ENCODE results near the gene CENPA. TPM values are rescaled to one million over a fixed set of nuclear protein-coding genes. Genes with fewer than 3 reads are reported as not detected.

Gene CENPA
- total RNA-seq, 2 donors from 2014 or later = not detected

DNA sequence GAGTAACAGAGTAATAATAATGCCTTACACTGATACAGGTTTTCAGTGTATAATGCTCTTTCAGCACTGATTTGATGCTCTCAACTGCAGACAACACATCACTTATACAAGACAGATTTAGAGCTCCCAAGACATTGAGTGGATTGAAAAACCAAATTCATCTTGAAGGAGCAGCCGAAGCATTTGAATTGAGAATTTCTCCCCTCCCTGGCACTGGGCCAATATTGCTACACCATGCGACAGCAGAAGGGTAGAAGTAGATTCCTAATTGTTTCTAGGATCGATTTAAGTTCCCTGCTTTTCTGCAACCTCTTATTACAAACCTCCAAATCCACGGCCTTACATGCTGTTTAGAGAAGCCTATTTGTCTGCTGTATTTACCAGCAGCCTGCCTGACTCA, 15.5 kb downstream of the CENPA start:
- Histone ChIP-seq H3K4me3 (no peak overlapping the region), H3K9me3 (no peaks in the 10 kb centered on the region), H3K27me3 (replicated peaks; ENCODE audit: insufficient read depth) (no peaks in the 10 kb centered on the region), H3K4me1 (ENCODE audit: control insufficient read depth in 1 of 2, low read depth in 2 of 2) (no peaks in the 10 kb centered on the region), H3K27ac (no peak overlapping the region), H3K36me3 (no peaks in the 10 kb centered on the region)
- DNase-seq (ENCODE audit: low spot score) (no peak), ATAC-seq (ENCODE audit: insufficient number of reproducible peaks, low FRiP score, low read depth) (no peak)
- TF ChIP-seq, protein P1, sequence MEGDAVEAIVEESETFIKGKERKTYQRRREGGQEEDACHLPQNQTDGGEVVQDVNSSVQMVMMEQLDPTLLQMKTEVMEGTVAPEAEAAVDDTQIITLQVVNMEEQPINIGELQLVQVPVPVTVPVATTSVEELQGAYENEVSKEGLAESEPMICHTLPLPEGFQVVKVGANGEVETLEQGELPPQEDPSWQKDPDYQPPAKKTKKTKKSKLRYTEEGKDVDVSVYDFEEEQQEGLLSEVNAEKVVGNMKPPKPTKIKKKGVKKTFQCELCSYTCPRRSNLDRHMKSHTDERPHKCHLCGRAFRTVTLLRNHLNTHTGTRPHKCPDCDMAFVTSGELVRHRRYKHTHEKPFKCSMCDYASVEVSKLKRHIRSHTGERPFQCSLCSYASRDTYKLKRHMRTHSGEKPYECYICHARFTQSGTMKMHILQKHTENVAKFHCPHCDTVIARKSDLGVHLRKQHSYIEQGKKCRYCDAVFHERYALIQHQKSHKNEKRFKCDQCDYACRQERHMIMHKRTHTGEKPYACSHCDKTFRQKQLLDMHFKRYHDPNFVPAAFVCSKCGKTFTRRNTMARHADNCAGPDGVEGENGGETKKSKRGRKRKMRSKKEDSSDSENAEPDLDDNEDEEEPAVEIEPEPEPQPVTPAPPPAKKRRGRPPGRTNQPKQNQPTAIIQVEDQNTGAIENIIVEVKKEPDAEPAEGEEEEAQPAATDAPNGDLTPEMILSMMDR (IDR thresholded peaks at IDR 0.05) = no peak

DNA sequence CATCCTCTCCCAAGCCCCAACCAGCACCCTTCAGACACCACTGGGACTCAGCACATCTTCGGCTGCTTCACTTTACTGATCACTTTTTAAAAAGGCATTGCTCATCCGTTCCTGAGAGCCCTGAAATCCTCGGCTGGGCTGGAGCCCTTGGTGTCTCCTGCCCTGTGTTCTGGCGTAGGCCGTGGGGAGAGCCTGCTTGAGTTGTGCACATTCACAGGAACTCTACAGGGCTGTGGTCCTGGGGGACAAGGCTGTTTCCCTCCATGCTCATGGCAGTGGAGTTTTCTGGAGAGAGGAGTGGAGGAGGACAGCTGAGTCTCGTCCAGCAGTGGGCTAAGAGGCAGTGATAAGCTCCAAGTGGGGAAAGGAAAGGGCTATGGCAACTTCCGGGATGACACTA, 15.9 kb downstream of the CENPA start:
- H3K4me3 ChIP-seq = no peak overlapping the region
- H3K9me3 ChIP-seq = no peaks in the 10 kb centered on the region
- DNase-seq (ENCODE audit: low spot score) = no peak
- H3K27ac ChIP-seq = no peak overlapping the region
- TF ChIP-seq, protein P1 (IDR thresholded peaks at IDR 0.05) = no peak
- no peaks in the 10 kb centered on the region for H3K4me1 ChIP-seq (ENCODE audit: control insufficient read depth in 1 of 2, low read depth in 2 of 2)
- no peak for ATAC-seq (ENCODE audit: insufficient number of reproducible peaks, low FRiP score, low read depth)
- H3K36me3 ChIP-seq = no peaks in the 10 kb centered on the region
- no peaks in the 10 kb centered on the region for H3K27me3 ChIP-seq (replicated peaks; ENCODE audit: insufficient read depth)

DNA sequence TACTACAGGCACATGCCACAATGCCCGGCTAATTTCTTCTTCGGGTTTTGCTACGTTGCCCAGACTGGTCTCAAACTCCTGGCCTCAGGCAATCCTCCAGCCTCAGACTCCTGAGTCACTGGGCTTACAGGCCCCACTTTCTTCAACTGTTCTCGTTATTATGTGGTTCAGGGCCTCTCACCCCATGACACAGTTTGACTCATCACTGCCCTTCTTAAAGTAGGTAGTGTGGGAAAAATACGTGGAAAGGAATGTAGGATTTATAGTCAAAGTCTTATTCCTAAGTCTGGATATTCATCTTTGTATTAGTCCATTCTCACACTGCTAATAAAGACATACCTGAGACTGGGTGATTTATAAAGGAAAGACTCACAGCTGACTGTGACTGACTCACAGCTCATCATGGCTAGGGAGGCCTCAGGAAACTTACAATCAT, 19.4 kb downstream of the CENPA start:
- Histone ChIP-seq H3K4me3 (no peak overlapping the region), H3K27me3 (replicated peaks; ENCODE audit: insufficient read depth) (no peaks in the 10 kb centered on the region), H3K9me3 (no peaks in the 10 kb centered on the region), H3K27ac (no peak overlapping the region), H3K36me3 (no peaks in the 10 kb centered on the region), H3K4me1 (ENCODE audit: control insufficient read depth in 1 of 2, low read depth in 2 of 2) (no peaks in the 10 kb centered on the region)
- TF ChIP-seq, protein P1 (IDR thresholded peaks at IDR 0.05) = no peak
- no peak for DNase-seq (ENCODE audit: low spot score)
- no peak for ATAC-seq (ENCODE audit: insufficient number of reproducible peaks, low FRiP score, low read depth)

DNA sequence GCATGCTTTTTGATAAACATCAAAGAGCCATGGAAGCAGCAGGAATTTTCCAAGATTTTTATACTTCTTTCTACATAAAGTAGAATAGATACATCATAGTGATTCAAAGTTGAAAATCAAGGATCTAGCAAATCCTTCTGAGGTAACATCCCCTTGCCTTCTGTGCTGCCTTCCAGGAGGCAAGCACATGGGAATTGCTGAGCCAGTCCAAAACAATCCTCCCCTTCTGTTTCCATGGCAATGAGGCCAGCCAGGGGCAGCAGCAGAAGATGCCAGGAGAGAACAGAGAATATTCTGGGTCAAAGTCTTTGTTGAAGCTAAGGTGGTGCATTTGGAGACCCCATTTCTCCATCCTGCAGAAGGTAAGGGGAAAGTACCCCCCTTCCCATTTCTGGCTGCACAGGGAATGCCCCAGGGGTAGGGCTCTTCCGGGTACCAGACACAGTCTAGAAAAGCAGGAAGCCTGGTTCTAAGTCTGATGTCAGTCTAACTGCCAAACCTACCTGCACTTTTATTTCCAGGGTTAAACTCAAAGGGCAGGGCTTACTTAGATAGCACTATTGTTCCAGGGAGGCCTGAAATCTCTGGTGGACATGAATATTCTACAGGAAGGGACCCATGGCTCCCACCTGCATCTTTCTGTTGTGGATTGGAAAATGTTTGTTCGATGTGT, 22.1 kb downstream of the CENPA start:
- Histone ChIP-seq H3K27me3 (replicated peaks; ENCODE audit: insufficient read depth) (no peaks in the 10 kb centered on the region), H3K4me1 (ENCODE audit: control insufficient read depth in 1 of 2, low read depth in 2 of 2) (no peaks in the 10 kb centered on the region), H3K4me3 (no peak overlapping the region), H3K27ac (no peak overlapping the region), H3K9me3 (no peaks in the 10 kb centered on the region), H3K36me3 (no peaks in the 10 kb centered on the region)
- TF ChIP-seq, protein P1 (IDR thresholded peaks at IDR 0.05) = no peak
- ATAC-seq (ENCODE audit: insufficient number of reproducible peaks, low FRiP score, low read depth) (no peak), DNase-seq (ENCODE audit: low spot score) (no peak)

DNA sequence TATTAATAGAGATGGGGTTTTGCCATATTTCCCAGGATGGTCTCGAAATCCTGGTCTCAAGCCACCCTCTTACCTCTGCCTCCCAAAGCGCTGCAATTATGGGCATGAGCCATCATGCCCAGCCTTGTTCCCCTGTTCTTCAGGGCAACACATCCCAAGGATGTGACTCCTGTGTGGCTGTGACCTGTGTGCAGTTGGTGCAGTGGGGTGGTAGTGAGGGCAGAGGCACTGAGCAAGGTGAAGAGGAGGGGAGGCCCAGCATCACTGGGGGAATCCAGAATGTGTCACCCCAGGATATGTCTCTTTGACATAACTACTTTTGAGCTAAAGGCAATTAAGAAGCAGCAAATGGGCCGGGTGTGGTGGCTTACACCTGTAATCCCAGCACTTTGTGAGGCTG, 23.4 kb downstream of the CENPA start:
- Histone ChIP-seq H3K9me3 (no peaks in the 10 kb centered on the region), H3K27me3 (replicated peaks; ENCODE audit: insufficient read depth) (no peaks in the 10 kb centered on the region), H3K27ac (no peak overlapping the region), H3K36me3 (no peaks in the 10 kb centered on the region), H3K4me3 (no peak overlapping the region), H3K4me1 (ENCODE audit: control insufficient read depth in 1 of 2, low read depth in 2 of 2) (no peaks in the 10 kb centered on the region)
- DNase-seq (ENCODE audit: low spot score) (no peak), ATAC-seq (ENCODE audit: insufficient number of reproducible peaks, low FRiP score, low read depth) (no peak)
- TF ChIP-seq, protein P1 (IDR thresholded peaks at IDR 0.05) = no peak

All from thoracic aorta (tissue), 2 donors.